Measurements from ENCODE around the gene F10.

The F10 gene

DNA sequence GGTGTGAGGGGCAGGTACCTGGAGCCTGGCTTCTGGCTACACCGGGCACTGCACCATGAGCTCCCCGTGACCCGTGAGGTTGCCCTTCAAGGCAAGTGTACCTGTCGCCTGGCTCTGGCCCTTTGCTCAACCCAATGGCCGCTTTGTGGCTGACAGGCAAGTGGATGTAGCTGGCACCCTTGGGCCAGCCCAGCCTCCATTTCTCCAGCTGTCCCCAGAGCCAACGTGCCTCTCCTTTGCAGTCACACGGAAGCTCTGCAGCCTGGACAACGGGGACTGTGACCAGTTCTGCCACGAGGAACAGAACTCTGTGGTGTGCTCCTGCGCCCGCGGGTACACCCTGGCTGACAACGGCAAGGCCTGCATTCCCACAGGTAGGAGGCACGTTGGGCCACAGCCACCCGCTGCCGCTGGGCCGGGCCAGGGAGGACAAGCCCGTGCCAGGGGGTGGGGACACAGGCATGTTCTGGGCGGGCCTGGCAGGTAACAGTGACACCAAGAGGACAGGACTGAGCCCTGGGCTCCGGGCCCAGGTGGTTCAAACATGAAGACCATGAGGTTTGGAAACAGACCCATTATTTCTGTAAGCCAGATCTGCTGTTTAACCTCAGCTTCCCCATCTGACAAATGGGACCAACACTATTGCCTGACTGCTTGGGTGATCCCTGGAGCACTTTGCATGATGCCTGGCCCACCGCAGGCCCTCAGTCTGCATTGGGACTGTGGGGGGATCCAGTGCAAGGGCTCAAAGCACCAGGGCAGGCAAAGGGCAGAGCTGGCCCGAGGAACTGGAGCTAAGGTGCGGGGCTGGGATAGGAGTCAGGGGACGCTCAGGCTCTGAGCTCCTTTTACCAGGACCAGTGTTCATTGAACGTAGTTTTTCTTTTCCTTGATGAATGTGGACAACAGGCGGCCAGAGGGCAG, 18.3 kb downstream of the F10 start:
- no peak for DNase-seq

DNA sequence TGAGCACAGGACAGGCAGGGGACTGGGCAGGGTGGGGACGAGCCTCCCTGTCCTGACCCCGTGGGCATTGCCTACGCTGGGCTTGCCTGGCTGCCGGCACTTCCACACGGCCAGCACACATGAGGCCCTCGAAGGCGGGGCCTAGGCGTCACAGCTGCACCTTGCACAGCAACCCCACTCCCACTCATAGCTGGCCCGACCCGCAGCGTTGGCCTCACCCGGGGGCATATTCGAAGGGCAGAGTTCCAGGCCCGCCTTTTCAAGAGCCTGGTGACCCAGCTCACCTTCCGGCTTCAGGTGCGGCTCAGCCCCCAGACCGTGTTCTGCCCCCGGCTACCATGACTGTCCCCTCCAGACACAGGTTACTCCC, 19.0 kb downstream of the F10 start:
- DNase-seq: no peak

DNA sequence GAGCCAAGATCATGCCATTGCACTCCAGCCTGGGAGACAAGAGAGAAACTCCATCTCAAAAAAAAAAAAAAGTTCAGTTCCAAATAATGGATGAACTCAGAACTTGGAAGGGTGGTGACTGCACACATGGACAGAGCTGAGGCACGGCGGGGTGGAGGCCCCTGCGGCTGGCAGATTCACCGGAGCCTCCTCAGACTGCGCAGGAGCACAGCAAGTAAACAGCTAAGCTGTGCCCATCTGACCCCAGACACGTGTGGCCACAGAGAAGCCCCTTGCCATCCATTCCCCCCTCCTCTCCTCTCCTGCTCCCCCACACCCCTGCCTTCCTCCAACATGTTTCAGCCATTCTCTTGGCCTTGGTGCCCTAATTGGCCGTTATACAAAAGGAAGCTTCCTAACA, 20.3 kb downstream of the F10 start:
- no peak for DNase-seq

DNA sequence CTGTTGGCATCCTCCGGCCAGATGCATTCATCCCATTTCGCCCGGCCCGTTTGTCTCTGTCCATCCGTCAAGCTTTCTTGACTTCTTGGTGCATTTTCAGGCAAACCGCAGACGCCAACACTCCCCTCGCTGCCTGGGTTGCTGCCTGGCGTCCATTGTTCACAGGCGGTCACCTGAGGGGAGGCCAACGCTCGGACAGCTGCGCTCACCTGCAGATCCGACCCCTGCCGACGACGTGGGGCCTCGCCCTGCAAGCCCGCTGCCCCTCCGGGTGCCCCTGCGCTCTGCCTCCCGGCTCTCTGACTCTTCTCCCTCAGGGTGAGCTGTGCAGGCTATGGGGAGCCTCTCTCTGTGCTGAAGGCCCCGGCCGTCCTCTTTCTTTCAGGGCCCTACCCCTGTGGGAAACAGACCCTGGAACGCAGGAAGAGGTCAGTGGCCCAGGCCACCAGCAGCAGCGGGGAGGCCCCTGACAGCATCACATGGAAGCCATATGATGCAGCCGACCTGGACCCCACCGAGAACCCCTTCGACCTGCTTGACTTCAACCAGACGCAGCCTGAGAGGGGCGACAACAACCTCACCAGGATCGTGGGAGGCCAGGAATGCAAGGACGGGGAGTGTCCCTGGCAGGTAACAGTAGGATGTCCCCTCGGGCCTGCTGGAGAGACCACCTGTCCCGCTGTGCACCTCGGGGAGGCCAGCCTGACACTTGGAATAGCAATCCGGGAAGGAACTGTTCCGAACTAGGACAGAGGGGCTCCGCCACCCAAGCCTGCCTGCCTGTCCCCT, 21.1 kb downstream of the F10 start:
- DNase-seq: no peak

DNA sequence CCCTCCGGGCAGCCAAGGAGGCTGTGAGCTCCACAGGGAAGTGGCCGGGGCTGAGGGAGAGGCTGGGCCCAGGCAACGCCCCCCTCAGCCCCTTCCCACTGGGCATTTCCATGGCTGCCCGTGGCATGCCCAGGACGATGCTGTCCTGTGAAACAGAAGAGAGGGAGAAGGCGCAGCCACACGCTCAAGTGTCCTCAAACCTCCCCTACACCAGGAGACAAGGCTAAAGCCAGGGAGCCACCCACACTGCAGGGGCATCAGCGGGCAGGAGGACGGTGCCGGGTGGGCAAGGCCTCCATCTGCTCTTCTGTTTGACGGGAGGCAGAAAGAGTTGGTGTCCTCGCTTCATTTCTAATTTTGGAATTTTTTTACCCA, 21.6 kb downstream of the F10 start:
- no peak for DNase-seq

DNA sequence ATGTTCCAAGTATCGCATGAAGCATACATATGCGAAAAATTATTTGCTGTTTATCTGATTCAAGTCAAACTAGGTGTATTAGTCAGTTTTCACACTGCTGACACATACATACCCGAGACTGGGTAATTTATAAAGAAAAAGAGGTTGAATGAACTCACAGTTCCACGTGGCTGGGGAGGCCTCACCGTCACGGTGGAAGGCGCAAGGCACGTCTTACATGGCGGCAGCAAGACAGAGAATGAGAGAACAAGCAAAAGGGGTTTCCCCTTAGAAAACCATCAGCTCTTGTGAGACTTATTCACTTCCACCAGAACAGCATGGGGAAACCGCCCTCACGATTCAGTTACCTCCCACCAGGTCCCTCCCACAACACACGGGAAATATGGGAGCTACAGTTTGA, 22.9 kb downstream of the F10 start:
- DNase-seq: peak; percentile 62 to 66

DNA sequence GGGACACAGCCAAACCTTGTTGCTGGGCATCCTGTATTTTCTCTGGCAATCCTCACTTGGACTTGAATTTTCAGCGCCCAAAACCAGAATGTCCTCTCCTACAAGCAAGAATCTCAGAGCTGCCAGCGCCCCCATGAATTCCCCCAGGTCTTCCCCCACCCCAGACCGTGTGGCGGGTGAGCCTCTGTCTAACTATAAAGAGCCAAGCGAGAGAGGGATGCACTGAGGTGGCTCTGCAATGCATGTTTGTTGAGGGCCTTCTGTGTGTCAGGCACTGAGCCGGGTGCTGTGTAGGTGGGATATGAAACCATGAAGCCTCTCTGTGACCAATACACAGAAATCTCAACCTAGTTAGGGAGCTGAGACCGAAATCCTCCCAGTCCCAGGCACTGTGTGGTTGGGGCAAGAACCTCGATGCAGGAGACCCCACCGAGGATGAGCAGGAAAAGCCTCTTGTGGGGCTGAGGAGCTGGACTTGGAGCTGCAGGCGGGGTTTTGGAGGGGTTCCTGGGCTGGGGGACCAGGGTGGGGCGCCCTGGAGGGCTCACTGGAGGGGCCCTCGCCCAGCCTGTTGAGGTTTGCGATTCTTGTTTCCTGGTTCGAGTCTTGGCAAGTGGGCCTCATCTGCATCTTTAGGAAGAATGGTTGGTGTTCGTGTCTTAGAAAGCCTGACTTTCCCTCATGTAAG, 23.5 kb downstream of the F10 start:
- no peak for DNase-seq

DNA sequence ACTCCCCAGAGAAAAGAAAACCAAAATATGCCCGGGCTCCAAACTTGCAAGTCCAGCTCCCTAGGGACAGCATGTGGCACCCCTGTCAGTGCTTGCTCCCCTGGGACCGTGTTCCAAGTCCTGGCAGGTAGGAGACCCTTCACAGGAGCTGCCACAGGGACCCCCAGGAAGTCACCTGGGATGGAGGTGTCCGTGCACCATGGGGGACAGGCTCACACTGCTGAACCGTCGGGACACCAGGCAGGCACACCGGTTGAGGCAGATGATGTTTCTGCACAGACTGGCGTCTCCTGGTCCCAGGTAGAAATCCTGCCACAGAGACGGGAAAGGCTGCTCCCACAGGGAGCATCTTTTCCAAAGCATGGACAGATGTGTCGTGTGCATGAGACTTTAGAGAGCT, 24.2 kb downstream of the F10 start:
- DNase-seq: no peak

DNA sequence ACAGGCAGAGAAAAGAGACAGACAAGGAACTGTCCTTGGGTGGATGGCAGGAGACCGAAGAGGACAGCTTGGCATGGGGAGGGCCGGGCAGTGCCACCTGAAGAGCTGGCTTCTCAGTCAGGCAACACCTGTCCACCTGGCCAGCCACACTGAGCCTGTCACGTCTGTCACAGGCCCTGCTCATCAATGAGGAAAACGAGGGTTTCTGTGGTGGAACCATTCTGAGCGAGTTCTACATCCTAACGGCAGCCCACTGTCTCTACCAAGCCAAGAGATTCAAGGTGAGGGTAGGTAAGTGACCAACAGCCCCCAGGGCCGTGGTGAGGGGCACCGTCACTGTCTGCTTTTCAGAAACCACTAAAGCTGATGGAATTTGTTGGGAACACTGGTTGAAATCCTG, 24.6 kb downstream of the F10 start:
- no peak for DNase-seq

DNA sequence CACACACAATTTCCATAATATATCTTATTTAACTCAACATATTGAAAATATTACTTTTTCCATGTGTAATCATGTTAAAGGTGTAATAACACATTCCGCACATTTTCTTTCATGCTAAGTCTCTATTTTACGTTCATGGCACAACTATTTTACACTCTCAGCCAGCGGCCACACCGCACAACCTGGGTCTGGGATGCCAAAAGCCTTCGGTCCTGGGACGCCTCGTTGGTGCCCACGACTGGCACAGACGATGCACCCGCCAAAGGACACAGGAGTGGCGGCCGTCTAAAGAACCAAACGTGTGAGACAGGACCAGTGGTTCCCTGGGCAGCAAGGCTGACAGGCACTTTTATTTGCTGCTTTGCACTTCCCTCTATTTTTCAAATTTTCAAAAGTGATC, 25.8 kb downstream of the F10 start:
- no peak for DNase-seq

DNA sequence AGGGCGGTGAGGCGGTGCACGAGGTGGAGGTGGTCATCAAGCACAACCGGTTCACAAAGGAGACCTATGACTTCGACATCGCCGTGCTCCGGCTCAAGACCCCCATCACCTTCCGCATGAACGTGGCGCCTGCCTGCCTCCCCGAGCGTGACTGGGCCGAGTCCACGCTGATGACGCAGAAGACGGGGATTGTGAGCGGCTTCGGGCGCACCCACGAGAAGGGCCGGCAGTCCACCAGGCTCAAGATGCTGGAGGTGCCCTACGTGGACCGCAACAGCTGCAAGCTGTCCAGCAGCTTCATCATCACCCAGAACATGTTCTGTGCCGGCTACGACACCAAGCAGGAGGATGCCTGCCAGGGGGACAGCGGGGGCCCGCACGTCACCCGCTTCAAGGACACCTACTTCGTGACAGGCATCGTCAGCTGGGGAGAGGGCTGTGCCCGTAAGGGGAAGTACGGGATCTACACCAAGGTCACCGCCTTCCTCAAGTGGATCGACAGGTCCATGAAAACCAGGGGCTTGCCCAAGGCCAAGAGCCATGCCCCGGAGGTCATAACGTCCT, 26.4 kb downstream of the F10 start:
- no peak for DNase-seq

DNA sequence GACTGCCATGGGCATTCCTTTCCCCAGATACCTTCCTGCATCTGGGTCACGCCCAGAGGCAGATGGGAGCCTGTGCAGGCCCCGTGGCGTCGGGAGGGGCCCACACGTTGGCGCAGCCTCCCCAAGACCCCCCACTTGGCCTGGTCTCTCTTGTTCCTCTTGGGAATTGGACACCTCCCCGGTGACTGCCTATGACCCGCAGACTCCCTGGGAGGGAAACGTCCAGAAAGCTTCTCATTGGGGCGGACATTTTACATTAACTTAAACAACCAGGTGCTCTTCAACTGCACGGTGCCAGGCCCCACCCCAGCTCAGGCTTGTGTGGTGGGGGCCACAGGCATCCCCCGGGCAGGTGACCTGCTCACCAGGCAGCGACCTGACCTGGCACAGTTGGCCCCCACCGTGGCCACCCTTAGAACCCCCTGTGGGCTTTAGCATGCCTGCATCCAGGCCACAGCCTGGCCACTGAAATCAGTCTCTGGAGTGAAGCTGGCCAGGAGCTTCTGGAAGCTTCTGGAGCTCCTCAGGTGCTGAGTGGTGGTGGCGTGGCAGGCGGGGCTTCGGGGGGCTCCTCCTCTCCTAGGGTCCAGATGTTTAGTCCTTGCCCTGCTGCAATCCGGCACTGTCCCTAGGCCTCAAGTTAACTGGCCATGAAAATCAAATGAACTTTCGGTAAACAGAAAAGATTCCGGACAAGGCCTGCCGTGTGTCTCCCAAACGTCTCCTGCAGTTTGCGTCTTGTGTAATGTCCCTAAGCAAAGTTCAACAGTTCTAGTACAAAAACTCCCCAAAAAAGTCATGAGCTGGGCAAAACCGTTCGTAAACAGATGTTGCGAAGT, 27.3 kb downstream of the F10 start:
- no peak for DNase-seq

DNA sequence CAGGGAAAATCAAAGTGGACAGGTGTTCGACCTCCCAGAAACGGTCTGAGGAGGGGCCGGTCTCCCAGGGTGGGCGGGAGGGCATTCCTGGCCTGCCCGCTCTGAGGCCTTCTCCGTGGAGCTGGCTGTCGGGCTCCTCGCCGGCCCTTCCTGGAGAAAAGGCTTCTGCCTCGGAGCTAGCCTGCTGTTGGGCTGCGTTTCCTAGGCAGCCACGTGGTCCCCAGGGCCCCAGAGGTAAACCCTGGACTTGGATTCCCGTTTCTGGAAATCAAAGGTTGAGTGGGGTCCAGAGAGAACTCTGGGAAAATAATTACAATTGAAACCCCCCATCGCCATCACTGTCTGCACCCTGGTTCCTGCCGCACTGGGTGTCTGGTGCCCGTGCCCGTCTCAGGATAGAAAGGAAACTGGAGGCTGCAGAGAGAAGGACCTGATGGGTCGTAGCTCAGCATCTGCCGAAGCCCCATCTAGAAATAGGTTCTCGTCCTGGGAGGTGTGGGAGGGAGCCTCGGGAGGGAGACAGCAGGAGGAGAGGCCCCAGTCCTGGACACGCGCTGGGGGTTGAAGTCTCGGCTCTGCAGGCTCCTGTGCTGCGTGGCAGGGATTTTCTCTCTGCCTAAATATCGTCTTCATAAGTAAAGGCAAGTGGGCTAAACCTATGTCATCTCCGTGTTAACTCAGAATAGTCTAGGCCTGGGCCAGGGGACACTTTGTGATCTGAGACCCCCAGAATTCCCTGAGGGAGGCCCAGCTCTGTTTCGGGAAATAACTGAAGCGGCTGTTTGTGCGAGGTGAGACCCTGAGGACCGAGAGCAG, 28.2 kb downstream of the F10 start:
- no peak for DNase-seq

DNA sequence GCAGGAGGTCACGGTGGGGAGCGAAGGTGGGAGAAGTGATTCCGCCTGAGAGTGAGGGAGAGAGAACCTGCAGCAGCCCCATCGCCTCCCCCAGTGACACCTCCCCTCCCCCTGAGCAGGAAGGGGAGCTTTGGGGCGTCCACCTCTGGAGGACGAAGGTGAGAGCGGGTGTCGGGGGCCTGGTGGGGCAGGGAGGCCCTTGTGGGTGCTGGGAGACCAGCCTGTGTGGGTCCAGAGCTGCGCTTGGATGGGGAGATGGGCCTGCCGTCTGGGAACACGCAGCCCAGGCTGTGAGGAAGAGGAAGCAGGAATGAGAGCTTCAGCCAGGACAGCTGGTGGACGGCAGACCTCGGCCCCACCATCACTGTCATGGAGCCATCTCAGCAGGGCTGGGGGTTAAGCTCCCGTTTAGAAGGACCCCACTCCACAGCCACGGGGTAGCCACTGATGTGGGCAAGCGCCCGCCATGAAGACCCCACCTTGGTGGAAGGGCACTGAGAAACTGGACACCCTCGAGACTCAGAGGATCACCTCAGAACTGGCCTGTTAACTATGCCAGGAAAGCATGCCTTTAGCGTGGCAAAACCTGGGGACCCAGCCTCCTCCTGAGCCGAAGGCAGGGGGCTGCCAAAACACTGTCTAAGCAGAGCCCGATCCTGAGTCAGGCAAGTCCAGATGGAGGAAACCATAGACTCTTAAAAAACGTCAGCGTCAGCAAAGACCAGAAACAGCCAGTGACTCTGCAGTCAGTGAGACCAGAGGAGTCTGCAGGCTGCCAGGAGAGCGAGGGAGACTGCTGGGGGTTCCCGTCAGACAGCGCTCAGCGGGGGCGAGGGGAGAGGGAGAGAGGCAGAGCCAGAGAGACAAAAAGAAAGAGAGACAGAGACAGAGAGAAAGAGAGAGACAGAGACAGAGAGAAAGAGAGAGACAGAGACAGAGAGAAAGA, 29.4 kb downstream of the F10 start:
- no peak for DNase-seq

DNA sequence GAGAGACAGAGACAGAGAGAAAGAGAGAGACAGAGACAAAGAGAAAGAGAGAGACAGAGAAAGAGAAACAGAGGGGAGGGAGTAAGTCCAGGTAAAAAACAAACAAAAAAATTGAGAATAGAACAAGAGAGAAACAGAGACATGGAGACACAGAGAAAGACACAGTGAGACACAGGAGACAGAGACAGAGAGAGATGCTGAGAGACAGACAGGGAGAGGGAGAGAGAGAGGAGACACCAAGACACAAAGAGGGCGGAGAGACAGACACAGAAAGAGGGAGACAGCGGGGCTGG, 30.0 kb downstream of the F10 start:
- no peak for DNase-seq

DNA sequence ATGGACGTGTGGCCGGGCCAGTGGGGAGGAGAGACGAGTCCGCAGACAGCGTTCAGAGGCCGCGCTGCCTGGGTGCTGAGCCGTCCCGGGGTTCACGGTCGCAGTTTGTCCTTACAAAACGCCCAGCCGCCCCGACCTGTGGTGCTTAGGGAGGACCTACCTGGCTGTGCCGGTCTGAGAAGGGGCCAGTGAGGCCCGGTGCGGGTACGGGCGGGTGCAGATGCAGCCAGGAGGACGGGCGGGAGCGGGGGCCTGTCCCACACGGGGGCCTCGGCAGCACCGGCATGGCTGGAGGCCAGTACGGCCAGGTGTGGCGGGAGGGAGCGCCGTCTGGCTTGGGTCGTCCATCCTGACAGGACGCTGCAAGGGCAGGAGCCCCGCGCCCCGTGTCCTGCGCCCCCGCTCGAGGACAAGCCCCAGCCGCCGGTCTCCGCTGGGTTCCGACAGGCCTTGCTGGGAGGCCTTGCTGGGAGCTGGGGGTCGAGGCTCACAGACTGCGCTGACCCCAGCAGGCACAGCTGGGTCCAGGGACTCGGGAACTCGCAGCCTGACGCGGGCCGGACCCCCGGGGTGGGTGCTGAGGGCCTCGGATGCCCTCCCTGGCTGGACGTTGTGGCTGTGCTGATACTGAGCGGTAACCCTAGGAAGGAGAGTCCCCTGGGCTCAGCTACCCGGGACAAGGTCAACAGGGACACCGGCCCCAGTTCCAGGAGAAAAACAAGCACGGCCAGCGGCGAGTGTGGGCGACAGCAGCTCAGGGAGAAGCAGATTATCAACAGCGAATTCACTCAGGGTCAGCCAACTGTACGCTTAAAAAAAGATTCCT, 30.6 kb downstream of the F10 start:
- DNase-seq: peak in 1 of 2 experiments; percentile 27

DNA sequence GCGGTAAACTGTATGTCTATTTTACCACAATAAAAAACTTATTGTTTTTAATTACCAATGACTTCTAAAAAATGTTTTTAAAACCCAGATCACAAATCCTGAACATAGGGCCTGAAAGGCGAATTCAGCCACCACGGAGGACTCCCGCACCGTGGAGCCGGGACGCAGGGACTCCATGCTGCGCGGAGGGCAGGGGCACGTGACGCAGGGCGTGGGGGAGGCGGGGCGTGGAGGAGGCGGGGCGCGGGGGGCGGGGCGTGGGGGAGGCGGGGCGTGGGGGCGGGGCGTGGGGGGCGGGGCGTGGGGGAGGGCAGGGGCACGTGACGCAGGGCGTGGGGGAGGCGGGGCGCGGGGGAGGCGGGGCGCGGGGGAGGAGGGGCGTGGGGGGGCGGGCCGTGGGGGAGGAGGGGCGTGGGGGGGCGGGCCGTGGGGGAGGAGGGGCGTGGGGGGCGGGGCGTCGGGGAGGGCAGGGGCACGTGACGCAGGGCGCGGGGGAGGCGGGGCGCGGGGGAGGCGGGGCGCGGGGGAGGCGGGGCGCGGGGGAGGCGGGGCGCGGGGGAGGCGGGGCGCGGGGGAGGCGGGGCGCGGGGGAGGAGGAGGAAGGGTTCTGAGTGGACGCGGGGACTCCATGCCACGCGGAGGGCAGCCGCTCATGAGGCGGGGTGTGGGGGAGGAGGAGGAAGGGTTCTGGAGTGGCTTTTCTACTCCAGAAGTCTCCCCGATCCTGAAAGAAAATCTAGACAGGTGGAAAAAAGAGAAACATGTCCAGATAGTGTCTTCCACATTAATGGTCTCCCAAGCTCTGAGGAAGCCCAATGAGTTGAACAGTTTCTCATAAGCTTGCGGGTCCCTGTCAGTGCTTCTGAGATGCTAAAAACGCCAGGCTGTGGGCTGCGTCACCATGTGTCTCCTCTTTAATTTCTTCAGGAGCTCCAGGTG, 31.5 kb downstream of the F10 start:
- peak; percentile 53 to 57 for DNase-seq

DNA sequence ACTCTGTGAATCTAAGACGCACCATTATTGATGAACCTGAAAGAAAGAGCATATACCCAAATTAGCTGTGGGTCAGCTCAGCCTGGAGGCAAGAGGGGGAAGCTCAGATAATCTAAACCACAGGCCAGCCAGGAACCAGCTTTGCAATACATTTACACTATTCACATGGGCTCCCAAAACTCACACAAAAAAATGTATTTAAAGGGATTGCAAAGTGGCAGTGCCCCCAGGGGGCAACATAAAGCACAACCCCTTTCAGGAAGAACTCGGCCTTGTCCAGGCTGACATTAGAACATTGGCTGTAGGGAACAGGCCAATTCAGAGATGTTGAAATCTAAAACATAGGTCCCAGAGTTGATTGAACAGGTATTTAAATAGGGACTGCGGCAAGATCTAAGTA, 32.6 kb downstream of the F10 start:
- no peak for DNase-seq

Measured in activated CD4-positive, alpha-beta T cell treated with anti-CD3 and anti-CD28 coated beads, Interleukin-2, amount 50 U/mL, for 48 hours (primary cell).